NOMO-1 treated with DMSO at 0.1 percent for 48 hours (cell line): ENCODE measurements around the gene SPINK13.
"Not testable (repeated sequence)": the region's sequence is repeated elsewhere in the genome, so short reads cannot be mapped to it uniquely, and the experiment has no call there.

Experiments used
- DNase-seq: peaks from one replicate; lab custom pipeline; 2025; ENCODE audit not compliant: unreplicated experiment; lab: John Stamatoyannopoulos, UW

Gene SPINK13

DNA sequence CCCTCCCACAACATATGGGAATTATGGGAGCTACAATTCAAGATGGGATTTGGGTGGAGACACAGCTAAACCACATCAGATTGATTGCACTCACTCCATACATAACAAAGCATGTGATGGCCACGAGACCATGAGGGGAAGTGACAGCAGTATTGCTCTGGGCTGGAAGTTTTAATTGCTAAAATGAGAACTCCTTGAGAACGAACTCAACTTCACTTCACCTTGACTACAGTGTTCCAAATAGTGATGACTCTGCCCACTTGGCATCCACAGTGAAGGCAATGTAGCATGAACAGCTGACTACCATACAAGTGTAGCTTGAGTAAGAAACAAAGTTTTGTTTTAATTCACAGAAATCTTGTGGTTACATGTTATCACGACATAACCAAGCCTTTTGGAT, 42.9 kb downstream of the SPINK13 start:
- no peak for DNase-seq

DNA sequence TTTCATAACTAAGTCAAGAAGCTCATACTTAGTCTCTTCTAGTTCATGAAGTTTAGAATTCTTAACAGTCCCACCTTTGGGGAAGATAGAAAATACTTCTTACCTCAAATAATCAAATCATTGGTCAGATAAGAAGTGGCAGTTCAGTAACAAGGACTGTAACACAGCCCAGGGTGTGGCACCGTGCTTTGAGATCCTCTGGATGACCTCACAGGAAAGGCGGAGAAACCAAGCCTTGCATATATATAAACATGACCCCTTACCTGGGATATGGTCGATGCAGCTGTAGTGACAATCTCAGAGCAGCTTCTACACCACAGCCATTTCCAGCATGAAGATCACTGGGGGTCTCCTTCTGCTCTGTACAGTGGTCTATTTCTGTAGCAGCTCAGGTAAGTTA, 43.6 kb downstream of the SPINK13 start, which contains the start of gene SPINK7:
Gene SPINK7, plus strand, starts transcription at position 271 of the 400 bp plus-strand sequence. Its CDS starts 61 bp downstream, at position 332.
- no peak for DNase-seq

DNA sequence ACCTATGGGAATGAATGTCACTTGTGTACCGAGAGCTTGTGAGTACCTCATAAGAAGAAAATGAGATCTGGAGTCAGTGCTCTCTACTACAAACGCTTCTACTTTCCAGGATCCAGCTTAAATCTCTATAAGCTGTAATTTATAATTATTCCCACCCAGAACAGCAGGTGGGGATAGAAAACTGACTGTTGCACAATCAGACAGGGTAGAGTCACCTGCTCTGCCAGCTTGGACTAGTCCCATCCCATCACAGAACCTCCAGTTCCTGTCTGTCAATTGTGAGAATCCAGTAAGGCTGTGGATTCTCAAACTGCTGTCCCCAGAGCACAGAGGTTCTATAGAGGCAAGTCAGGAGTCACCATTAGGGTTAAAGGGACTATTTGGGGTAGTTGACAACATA, 45.6 kb downstream of the SPINK13 start:
- DNase-seq: no peak

DNA sequence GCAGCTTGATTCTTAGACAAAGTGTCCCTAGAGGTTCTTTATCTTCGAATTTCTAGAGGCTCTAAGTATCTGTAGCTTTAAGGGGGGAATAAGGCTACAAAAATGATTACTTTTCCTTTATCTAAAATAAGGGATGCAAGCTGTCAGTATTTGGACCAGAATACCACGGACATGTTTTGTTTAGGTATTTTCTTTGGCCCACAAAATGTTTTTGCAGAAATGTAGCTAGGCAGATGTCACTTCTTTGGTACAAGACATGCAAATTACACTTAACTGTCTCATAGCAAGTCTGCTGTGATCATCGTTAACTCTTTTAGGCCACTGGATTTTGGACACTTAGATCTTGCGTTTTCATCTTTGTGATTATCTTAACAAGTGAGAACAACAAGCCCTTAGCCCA, 46.1 kb downstream of the SPINK13 start:
- DNase-seq: no peak

DNA sequence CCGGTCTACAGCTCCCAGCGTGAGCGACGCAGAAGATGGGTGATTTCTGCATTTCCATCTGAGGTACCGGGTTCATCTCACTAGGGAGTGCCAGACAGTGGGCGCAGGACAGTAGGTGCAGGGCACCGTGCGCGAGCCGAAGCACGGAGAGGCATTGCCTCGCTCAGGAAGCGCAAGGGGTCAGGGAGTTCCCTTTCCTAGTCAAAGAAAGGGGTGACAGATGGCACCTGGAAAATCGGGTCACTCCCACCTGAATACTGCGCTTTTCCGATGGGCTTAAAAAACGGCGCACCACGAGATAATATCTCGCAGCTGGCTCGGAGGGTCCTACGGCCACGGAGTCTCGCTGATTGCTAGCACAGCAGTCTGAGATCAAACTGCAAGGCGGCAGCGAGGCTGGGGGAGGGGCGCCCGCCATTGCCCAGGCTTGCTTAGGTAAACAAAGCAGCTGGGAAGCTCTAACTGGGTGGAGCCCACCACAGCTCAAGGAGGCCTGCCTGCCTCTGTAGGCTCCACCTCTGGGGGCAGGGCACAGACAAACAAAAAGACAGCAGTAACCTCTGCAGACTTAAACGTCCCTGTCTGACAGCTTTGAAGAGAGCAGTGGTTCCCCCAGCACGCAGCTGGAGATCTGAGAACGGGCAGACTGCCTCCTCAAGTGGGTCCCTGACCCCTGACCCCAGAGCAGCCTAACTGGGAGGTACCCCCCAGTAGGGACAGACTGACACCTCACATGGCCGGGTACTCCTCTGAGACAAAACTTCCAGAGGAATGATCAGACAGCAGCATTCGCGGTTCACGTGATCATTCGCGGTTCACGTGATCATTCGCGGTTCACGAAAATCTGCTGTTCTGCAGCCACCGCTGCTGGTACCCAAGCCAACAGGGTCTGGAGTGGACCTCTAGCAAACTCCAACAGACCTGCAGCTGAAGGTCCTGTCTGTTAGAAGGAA, 51.7 kb downstream of the SPINK13 start:
- DNase-seq: not testable (repeated sequence)

DNA sequence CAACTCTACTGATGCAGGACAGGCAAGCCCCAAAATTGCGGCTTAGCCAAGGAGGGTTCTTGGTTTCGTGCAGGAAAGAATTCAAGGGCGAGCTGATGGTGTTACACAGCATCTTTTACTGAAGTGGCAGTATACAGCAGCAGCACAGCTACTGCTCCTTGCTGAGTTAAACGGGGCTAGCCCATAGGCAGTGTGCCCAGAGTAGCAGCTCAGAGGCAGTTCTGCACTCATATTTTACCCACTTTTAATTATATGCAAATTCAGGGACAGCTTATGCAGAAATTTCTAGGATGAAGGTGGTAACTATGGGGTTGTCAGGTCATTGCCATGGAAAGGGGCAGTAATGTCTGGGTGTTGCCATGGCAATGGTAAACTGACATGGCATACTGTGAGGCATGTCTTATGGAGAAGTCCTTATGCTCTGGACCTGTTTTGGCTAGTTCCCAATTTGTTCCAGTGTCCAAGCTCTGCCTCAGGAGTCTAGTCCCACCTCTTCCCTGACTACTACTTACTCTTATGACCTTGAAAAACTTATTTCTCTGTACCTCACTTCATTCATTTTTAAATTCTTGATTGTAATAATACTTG, 64.8 kb downstream of the SPINK13 start:
- DNase-seq: no peak

DNA sequence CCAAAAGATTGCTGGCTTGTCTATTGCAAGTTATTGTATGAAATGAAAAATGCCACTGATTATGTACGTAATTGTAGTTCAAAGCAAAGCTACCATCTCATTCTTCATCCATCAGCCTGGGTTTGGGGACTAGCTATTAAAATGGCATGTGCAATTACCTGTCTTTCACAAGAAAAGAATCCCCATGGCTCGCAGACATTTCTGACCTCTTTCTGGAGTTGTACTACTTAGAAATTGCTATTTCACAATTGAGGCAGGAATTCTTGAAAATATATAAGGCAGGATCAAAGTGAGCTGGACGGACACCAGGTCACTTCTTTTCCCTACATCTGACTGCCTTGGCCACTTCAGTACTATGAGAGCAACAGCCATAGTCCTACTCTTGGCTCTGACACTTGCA, 66.7 kb downstream of the SPINK13 start, which contains the start of gene SPINK9:
Gene SPINK9, plus strand, starts transcription at position 301 of the 400 bp plus-strand sequence. Its CDS starts 55 bp downstream, at position 356.
- no peak for DNase-seq
